PC-3 (cell line): ENCODE measurements around the gene RIPPLY3. TPM values are rescaled to one million over a fixed set of nuclear protein-coding genes. Genes with fewer than 3 reads are reported as not detected.

Experiments used
- ATAC-seq: fragments of 200-7000 bp; cut with Tn5 transposase; 2 replicates; pipeline ENCODE4 v1.9.1; 2020; ENCODE audit warnings: mild to moderate bottlenecking, moderate library complexity
- BruUV-seq: library from RNA; stranded (reverse); fragments of 400-500 nt; replicated peaks from 2 replicates; lab custom pipeline; 2021; lab: Mats Ljungman, UMichigan
- CTCF ChIA-PET: fragments of 300-600 bp; sonication (Branson Sonifier 250); formaldehyde crosslinking; loops from one replicate; lab custom pipeline; 2022; ENCODE audit warnings: antibody characterized with exemption; lab: Charles Lee
- POLR2A ChIA-PET: fragments of 300-600 bp; sonication (Branson Sonifier 250); formaldehyde crosslinking; loops from one replicate; lab custom pipeline; 2022; ENCODE audit warnings: antibody characterized with exemption; ENCODE audit not compliant: unreplicated experiment; lab: Charles Lee
- DNase-seq: peaks from one replicate; pipeline ENCODE4 v3.0.0-alpha.2; 2015
- H2AFZ ChIP-seq: fragments of 300-600 bp; sonication (generic); 2 replicates; pipeline ENCODE4 v1.6.0; 2016; ENCODE audit warnings: antibody characterized with exemption, low read length
- H3F3A ChIP-seq: fragments of 300-600 bp; sonication (generic); one replicate; pipeline ENCODE4 v1.6.0; 2017; ENCODE audit warnings: antibody characterized with exemption, low read length, control low read depth, mild to moderate bottlenecking; ENCODE audit not compliant: unreplicated experiment
- H3K27ac ChIP-seq: fragments of 300-600 bp; sonication (generic); 2 replicates; pipeline ENCODE4 v1.5.1; 2016; ENCODE audit warnings: mild to moderate bottlenecking, low read length
- H3K27me3 ChIP-seq: fragments of 300-600 bp; sonication (generic); 2 replicates; pipeline ENCODE4 v1.6.1; 2016; ENCODE audit warnings: low read length, mixed read lengths
- H3K36me3 ChIP-seq: fragments of 300-600 bp; sonication (generic); 2 replicates; pipeline ENCODE4 v1.6.1; 2016; ENCODE audit warnings: low read depth, mixed run types, low read length, mixed read lengths
- H3K4me1 ChIP-seq: fragments of 300-600 bp; sonication (generic); 2 replicates; pipeline ENCODE4 v1.5.1; 2016; ENCODE audit warnings: low read length; ENCODE audit not compliant: insufficient read depth
- H3K4me2 ChIP-seq: fragments of 300-600 bp; sonication (generic); 2 replicates; pipeline ENCODE4 v1.6.0; 2016; ENCODE audit warnings: low read length
- H3K4me3 ChIP-seq: fragments of 300-600 bp; sonication (generic); 2 replicates; pipeline ENCODE4 v1.5.1; 2016; ENCODE audit warnings: mild to moderate bottlenecking, low read length, mixed read lengths
- H3K79me2 ChIP-seq: fragments of 300-600 bp; sonication (generic); 2 replicates; pipeline ENCODE4 v1.6.1; 2017; ENCODE audit warnings: low read length, mixed read lengths
- H3K9ac ChIP-seq: fragments of 300-600 bp; sonication (generic); 2 replicates; pipeline ENCODE4 v1.6.0; 2016; ENCODE audit warnings: mild to moderate bottlenecking, low read length
- H3K9me2 ChIP-seq: fragments of 300-600 bp; sonication (generic); replicated peaks from 2 replicates; pipeline ENCODE4 v1.6.1; 2016; ENCODE audit warnings: mixed run types, low read length, mixed read lengths
- H3K9me3 ChIP-seq: fragments of 300-600 bp; sonication (generic); 2 replicates; pipeline ENCODE4 v1.6.1; 2016; ENCODE audit warnings: low read length, mixed read lengths
- H4K20me1 ChIP-seq: fragments of 300-600 bp; sonication (generic); 2 replicates; pipeline ENCODE4 v1.6.1; 2016; ENCODE audit warnings: low read length, mixed read lengths
- CTCF ChIP-seq: fragments of 300-600 bp; sonication (generic); conservative IDR thresholded peaks from 2 replicates; pipeline ENCODE4 v1.5.1; 2017; ENCODE audit warnings: antibody characterized with exemption, low read depth, mild to moderate bottlenecking, low read length
- EZH2 ChIP-seq: fragments of 300-600 bp; sonication (generic); IDR thresholded peaks from one replicate; pipeline ENCODE4 v1.6.1; 2017; ENCODE audit warnings: antibody characterized with exemption, mild to moderate bottlenecking, low read length; ENCODE audit not compliant: unreplicated experiment
- EZH2phosphoT487 ChIP-seq: fragments of 300-600 bp; sonication (generic); IDR thresholded peaks from 2 replicates; pipeline ENCODE4 v1.6.1; 2018; ENCODE audit warnings: mild to moderate bottlenecking, antibody characterized with exemption, low read length, borderline replicate concordance
- intact Hi-C: fragments of 100-400 bp; cut with micrococcal nuclease; formaldehyde crosslinking; loops from 2 replicates; pipeline ENCODE4 v1.9.0; 2023
- total RNA-seq: library from RNA; depleted of rRNA; stranded (reverse); fragments of >200 nt; gene quantifications from 2 replicates; pipeline ENCODE4 v1.2.3, GENCODE V29; 2014

Gene RIPPLY3
- total RNA-seq, 1 experiment from 2014 or later, result 10.0 TPM

GRCh38 chr21:37044643-37045042 is 38.1 kb downstream of the RIPPLY3 start:
- H3K27ac ChIP-seq, result no peak overlapping the region
- CTCF ChIA-PET, result no interaction called here
- no peak overlapping the region for H3K4me3 ChIP-seq
- no peaks in the 10 kb centered on the region for H3K79me2 ChIP-seq
- no peaks in the 10 kb centered on the region for H3K27me3 ChIP-seq
- no peaks in the 10 kb centered on the region for H3K36me3 ChIP-seq
- peaks cover 21% of the 10 kb centered on the region for H3K4me1 ChIP-seq
- DNase-seq (no peak), ATAC-seq (no peak)
- no peaks in the 10 kb centered on the region for H3F3A ChIP-seq
- POLR2A ChIA-PET, result no interaction called here
- no peak overlapping the region for H3K4me2 ChIP-seq
- H4K20me1 ChIP-seq, result no peaks in the 10 kb centered on the region
- TF ChIP-seq EZH2phosphoT487 (no peak), CTCF (no peak)
- H2AFZ ChIP-seq, result no peak overlapping the region
- BruUV-seq, result no TSS peak
- intact Hi-C loops, result no loop called here
- H3K9me3 ChIP-seq, result no peaks in the 10 kb centered on the region
- H3K9ac ChIP-seq, result no peak overlapping the region
- no peaks in the 10 kb centered on the region for H3K9me2 ChIP-seq

GRCh38 chr21:37045149-37045548 is 38.6 kb downstream of the RIPPLY3 start:
- ATAC-seq (no peak), DNase-seq (no peak)
- no peaks in the 10 kb centered on the region for H3K27me3 ChIP-seq
- no peaks in the 10 kb centered on the region for H3K79me2 ChIP-seq
- H3K27ac ChIP-seq, result no peak overlapping the region
- BruUV-seq, result no TSS peak
- H3K4me1 ChIP-seq, result peaks cover 21% of the 10 kb centered on the region
- ChIA-PET POLR2A (no interaction called here), CTCF (no interaction called here)
- TF ChIP-seq EZH2 (no peak), EZH2phosphoT487 (no peak)
- H4K20me1 ChIP-seq, result no peaks in the 10 kb centered on the region
- H2AFZ ChIP-seq, result no peak overlapping the region
- H3K4me3 ChIP-seq, result no peak overlapping the region
- H3K9ac ChIP-seq, result no peak overlapping the region
- H3K9me3 ChIP-seq, result no peaks in the 10 kb centered on the region
- intact Hi-C loops, result no loop called here
- H3K9me2 ChIP-seq, result no peaks in the 10 kb centered on the region
- no peaks in the 10 kb centered on the region for H3K36me3 ChIP-seq
- no peaks in the 10 kb centered on the region for H3F3A ChIP-seq
- H3K4me2 ChIP-seq, result no peak overlapping the region

GRCh38 chr21:37045556-37045955 is 39.1 kb downstream of the RIPPLY3 start:
- no peaks in the 10 kb centered on the region for H3F3A ChIP-seq
- no peak overlapping the region for H3K4me3 ChIP-seq
- no peak for ATAC-seq
- TF ChIP-seq CTCF (no peak), EZH2phosphoT487 (no peak), EZH2 (no peak)
- H4K20me1 ChIP-seq, result no peaks in the 10 kb centered on the region
- no peak overlapping the region for H2AFZ ChIP-seq
- ChIA-PET CTCF (no interaction called here), POLR2A (no interaction called here)
- intact Hi-C loops, result no loop called here
- H3K9me3 ChIP-seq, result no peaks in the 10 kb centered on the region
- H3K4me1 ChIP-seq, result peaks cover 21% of the 10 kb centered on the region
- no TSS peak for BruUV-seq
- H3K9me2 ChIP-seq, result no peaks in the 10 kb centered on the region
- no peak overlapping the region for H3K4me2 ChIP-seq
- no peak overlapping the region for H3K27ac ChIP-seq
- no peaks in the 10 kb centered on the region for H3K36me3 ChIP-seq
- H3K27me3 ChIP-seq, result no peaks in the 10 kb centered on the region
- no peak for DNase-seq
- no peak overlapping the region for H3K9ac ChIP-seq
- no peaks in the 10 kb centered on the region for H3K79me2 ChIP-seq
